ENCODE measurements around the gene C1orf226. TPM values are rescaled to one million over a fixed set of nuclear protein-coding genes. Genes with fewer than 3 reads are reported as not detected.

The C1orf226 gene
- total RNA-seq, 4 donors from 2014 or later = 0.13 to 4.0 (median 2.3) TPM

GRCh38 chr1:162365284-162366020 lies 16.1 kb upstream of the C1orf226 start:
- no peaks in the 10 kb centered on the region for H3K9me3 ChIP-seq
- no peak overlapping the region for H3K27ac ChIP-seq
- no peak overlapping the region for H3K4me3 ChIP-seq (replicated peaks in 1 of 3)
- WGBS, 2 donors = 92 to 93% methylated on average over 10 of the region's 10 CpGs
- no peak for TF ChIP-seq POLR2A (IDR thresholded peaks at IDR 0.05)
- no peak for TF ChIP-seq CTCF (IDR thresholded peaks at IDR 0.05)
- H3K4me1 ChIP-seq = no peaks in the 10 kb centered on the region
- DNase-seq = no peak
- intact Hi-C loops (cut with DNase I) = no loop called here
- no peaks in the 10 kb centered on the region for H3K27me3 ChIP-seq
- no peaks in the 10 kb centered on the region for H3K36me3 ChIP-seq

GRCh38 chr1:162366149-162366548 lies 15.4 kb upstream of the C1orf226 start:
- H3K9me3 ChIP-seq = no peaks in the 10 kb centered on the region
- no peaks in the 10 kb centered on the region for H3K4me1 ChIP-seq
- 69 to 73% methylated on average over 4 of the region's 4 CpGs for WGBS, 2 donors
- TF ChIP-seq CTCF (IDR thresholded peaks at IDR 0.05) = no peak
- TF ChIP-seq POLR2A (IDR thresholded peaks at IDR 0.05) = no peak
- no peak overlapping the region for H3K4me3 ChIP-seq (replicated peaks in 1 of 3)
- no peaks in the 10 kb centered on the region for H3K36me3 ChIP-seq
- H3K27ac ChIP-seq = no peak overlapping the region
- no peaks in the 10 kb centered on the region for H3K27me3 ChIP-seq
- no peak for DNase-seq
- intact Hi-C loops (cut with DNase I) = no loop called here

- 92 to 96% methylated on average over 9 of the region's 9 CpGs for WGBS, 2 donors
Observed at GRCh38 chr1:162366671-162367070, 14.9 kb upstream of the C1orf226 start.

GRCh38 chr1:162367073-162367472 lies 14.5 kb upstream of the C1orf226 start:
- TF ChIP-seq CTCF (IDR thresholded peaks at IDR 0.05) (no peak), POLR2A (IDR thresholded peaks at IDR 0.05) (no peak)
- no peaks in the 10 kb centered on the region for H3K27me3 ChIP-seq
- H3K4me1 ChIP-seq = no peaks in the 10 kb centered on the region
- WGBS, 2 donors = 91 to 93% methylated on average over 36 of the region's 36 CpGs
- intact Hi-C loops (cut with DNase I) = no loop called here
- H3K36me3 ChIP-seq = no peaks in the 10 kb centered on the region
- no peaks in the 10 kb centered on the region for H3K9me3 ChIP-seq
- DNase-seq = no peak
- no peak overlapping the region for H3K27ac ChIP-seq
- H3K4me3 ChIP-seq (replicated peaks in 1 of 3) = no peak overlapping the region

More at GRCh38 chr1:162366671-162367070, 14.9 kb upstream of the C1orf226 start:
- Histone ChIP-seq H3K4me3 (replicated peaks in 1 of 3) (no peak overlapping the region), H3K27me3 (no peaks in the 10 kb centered on the region), H3K4me1 (no peaks in the 10 kb centered on the region), H3K36me3 (no peaks in the 10 kb centered on the region), H3K9me3 (no peaks in the 10 kb centered on the region), H3K27ac (no peak overlapping the region)
- intact Hi-C loops (cut with DNase I) = no loop called here
- no peak for TF ChIP-seq CTCF (IDR thresholded peaks at IDR 0.05)
- no peak for TF ChIP-seq POLR2A (IDR thresholded peaks at IDR 0.05)
- no peak for DNase-seq

GRCh38 chr1:162367772-162368171 lies 13.8 kb upstream of the C1orf226 start:
- 74 to 77% methylated on average over 10 of the region's 10 CpGs for WGBS, 2 donors
- H3K27ac ChIP-seq = no peak overlapping the region
- H3K36me3 ChIP-seq = no peaks in the 10 kb centered on the region
- DNase-seq = no peak
- no peaks in the 10 kb centered on the region for H3K27me3 ChIP-seq
- no peak overlapping the region for H3K4me3 ChIP-seq (replicated peaks in 1 of 3)
- H3K9me3 ChIP-seq = no peaks in the 10 kb centered on the region
- intact Hi-C loops (cut with DNase I) = no loop called here
- no peaks in the 10 kb centered on the region for H3K4me1 ChIP-seq
- TF ChIP-seq CTCF (IDR thresholded peaks at IDR 0.05) = no peak
- no peak for TF ChIP-seq POLR2A (IDR thresholded peaks at IDR 0.05)

Data from thyroid gland (tissue), 4 donors.